Stimulated activated naive CD8-positive, alpha-beta T cell treated with anti-CD3 and anti-CD28 coated beads, Interleukin-15, Interleukin-2, amounts not matched to agents 100 U/mL and 50 U/mL, for 24 hours (primary cell): ENCODE results near the gene VPS11.
"Not testable (repeated sequence)": the region's sequence is repeated elsewhere in the genome, so short reads cannot be mapped to it uniquely, and the experiment has no call there.

Experiments used
- ATAC-seq: fragments of 150-1000 bp; cut with Tn5 transposase; one replicate; pipeline ENCODE4 v1.10.0; 2021
- DNase-seq: peaks from one replicate; pipeline ENCODE4 v3.0.0; 2021

Gene VPS11

DNA sequence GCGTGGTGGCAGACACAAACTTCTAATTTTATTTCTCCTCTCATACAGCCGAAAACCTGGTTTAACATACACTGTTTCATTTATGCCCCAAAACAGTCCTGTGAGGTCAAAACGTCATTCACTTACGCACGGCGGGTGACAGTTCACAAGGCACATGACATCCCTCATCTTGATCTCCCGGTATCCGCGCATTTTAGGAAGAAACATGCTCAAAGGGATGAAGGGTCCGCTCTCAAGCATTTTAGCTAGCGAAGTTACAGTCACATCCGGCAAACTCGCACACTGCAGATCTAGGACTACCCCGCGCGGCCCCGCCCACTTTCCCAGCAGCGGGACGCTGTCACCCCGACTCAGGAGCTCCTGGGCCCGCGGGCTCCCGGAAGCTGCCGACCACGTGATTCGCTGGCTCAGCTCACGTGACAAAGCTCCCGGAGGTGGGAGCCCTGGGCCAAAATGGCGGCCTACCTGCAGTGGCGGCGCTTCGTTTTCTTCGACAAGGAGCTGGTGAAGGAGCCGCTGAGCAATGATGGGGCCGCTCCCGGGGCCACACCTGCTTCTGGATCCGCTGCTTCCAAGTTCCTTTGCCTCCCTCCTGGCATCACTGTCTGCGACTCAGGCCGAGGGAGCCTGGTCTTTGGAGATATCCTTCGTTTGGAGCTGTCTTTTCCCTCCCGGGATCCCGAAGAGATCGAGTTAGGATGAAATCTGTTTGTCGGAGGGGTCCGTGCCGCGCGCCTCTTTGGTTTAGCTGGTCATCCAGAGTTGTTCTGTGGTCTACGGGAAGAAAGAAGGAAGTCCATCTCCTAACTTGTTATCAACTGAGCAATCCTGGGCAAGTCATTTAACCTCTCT, at the start of gene VPS11:
Gene VPS11, plus strand, starts transcription at position 448 of the 852 bp plus-strand sequence. Its CDS starts 6 bp downstream, at position 454.
- DNase-seq, result peak; percentile 99
- peak; percentile 99 for ATAC-seq

- peak; percentile 91 for ATAC-seq
- peak; percentile 94 for DNase-seq
These were observed 49.3 kb upstream of the VPS11 start, which contains the start of the genes RPS25 and TRAPPC4 for GRCh38 chr11:119018074-119018938. Gene RPS25, minus strand, starts transcription at chr11:119018343. Its CDS starts 59 bp downstream, at chr11:119018284. Gene TRAPPC4, plus strand, starts transcription at chr11:119018766. Its CDS starts 30 bp downstream, at chr11:119018796.

- no peak for DNase-seq
- ATAC-seq, result no peak
These were observed 47.6 kb upstream of the VPS11 start for GRCh38 chr11:119019996-119020395.

DNA sequence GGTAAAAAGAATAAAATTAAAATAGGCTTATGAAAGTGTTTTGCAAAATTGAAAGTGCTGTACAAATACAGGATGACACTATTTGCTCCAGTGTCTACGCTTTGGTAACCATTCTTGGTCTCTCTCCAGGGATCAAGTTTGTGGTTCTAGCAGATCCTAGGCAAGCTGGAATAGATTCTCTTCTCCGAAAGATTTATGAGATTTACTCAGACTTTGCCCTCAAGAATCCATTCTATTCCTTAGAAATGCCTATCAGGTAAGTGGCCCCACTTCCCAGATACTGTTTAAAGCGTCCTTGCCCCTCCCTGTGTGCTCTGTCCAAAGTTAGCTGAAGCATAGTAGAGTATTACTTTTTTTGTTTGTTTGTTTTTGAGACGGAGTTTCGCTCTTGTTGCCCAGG, 46.0 kb upstream of the VPS11 start:
- DNase-seq, result no peak
- no peak for ATAC-seq

GRCh38 chr11:119023741-119024140, 43.9 kb upstream of the VPS11 start:
- DNase-seq, result no peak
- no peak for ATAC-seq

GRCh38 chr11:119024430-119025098, 43.1 kb upstream of the VPS11 start:
- DNase-seq, result no peak
- ATAC-seq, result no peak

- no peak for DNase-seq
- ATAC-seq, result no peak
These were observed 42.5 kb upstream of the VPS11 start for GRCh38 chr11:119025099-119025473.

DNA sequence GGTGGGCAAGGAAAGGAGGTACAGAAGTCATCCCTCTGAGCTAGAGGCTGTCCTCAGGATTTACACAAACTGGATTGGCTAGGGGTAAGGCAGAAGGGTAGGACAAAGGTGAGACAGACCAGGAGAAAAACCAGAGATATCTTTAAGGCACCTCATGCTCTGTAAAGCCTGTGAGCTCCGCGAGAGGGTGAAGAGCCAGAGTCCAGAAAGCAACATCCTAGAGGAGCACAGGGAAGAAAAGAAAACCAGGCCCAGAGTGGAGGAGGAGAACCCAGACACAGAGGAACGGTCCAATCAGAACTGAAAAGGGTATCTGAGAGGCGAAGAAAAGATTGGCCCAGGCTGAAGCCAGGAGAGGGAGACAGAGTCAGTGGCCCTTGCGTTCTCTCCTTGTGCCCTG, 42.1 kb upstream of the VPS11 start:
- no peak for DNase-seq
- ATAC-seq, result no peak

DNA sequence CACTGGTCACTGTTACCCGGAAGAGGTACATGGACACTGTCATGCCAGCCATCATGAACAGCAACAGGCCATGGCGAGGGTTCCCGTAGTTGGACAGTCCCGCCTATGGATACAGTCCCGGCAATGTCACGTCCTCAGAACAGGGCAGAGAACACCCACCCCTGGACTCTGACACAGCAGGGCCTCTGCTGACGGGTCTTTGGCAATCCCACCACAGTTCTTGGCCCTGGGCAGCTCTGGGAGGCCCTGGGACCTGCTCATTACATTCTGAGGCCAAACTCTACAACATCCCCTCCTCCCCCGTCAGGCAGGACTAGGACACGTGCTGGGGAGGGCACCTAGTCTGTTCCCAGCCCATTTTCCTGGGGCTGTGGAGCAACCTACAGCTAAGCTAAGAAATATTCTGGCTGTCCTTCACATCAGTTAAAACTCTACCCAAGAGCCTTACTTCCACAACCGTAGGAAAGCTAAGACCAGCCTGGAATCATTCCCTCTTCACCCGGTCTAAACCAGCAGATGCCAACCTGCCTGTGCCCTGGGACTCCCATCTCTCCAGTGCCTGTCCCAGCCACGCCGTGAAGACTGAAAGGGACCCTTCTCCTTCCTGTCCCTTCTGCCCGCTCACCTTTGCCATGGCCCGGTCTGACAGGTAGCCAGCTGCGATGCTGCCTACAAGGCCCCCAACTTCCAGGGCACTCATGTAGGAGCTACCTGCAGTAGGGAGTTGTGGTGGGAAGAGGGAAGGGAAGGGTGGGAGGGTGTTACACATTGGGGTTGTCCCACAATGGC, 41.4 kb upstream of the VPS11 start:
- ATAC-seq (no peak), DNase-seq (no peak)

DNA sequence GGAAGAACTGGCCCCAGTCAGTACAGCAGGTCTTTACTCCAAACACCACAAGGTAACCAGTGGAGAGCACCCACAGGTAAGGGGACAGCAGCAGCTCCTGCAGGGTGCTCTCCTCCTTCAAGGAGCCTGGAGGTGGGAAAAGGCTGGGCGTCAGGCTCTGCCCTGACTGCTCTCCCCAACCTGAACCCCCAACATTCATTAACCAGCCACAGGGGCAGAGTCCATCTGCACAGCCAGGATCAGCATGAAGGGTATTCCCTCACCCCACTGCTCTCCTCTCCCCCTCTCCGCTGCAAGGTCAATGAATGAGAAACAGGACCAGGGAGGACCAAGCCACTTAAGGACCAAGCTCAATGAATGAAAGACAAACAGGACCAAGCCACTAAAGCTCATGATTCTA, 40.6 kb upstream of the VPS11 start:
- DNase-seq (no peak), ATAC-seq (no peak)

- ATAC-seq (no peak), DNase-seq (no peak)
These were observed 39.9 kb upstream of the VPS11 start for GRCh38 chr11:119027561-119028345.

DNA sequence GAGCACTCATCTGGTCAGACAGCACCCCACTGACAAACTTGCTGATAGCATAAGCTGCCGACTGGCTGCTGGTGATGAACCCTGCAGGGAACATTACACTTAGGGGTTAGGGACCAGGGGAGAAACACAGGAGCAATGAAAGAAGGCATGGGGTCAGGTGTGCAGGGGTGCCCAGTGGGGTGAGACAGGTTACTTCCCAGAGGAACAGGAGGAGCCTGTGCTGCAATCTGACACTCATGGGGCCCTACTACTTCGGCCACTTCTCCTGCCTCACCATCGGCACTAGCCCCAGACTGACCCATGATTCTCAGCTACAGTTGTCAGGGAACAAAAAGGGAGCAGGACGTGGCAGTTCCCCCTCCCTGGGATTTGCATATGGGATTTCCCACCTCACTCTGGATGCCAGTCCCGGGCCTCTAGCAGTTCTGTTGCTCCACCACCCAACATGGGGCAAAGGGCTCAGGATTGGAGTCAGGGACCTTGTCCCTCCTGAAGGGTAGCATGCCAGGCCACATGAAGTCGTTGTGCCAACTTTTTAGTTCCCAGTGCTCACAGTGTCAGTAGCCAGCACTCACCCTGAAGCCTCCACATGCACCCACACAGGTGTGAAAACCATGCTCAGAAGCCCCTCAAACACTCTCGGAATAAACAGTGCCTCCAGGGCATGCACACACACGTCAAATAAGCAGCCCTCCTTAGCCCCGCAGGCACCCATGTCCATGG, 39.1 kb upstream of the VPS11 start:
- no peak for ATAC-seq
- DNase-seq, result no peak

GRCh38 chr11:119029069-119029339, 38.6 kb upstream of the VPS11 start:
- ATAC-seq, result no peak
- no peak for DNase-seq

GRCh38 chr11:119029340-119030028, 38.1 kb upstream of the VPS11 start:
- ATAC-seq (peak; percentile 25), DNase-seq (peak; percentile 42)

DNA sequence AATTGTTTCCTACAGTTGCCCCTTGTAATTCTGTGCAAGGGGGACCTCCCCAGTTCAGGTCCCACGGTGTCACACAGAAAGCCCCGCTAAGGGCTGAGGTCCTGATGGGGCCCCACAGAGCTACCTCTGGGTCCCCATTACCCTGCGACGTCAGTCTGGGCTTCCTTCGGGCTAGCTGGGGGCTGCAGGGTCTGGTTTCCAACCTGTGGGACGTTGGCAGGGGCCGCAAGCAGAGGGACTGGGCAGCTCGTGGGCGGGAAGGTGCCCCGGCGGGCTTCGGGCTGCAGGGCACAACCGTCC, 37.6 kb upstream of the VPS11 start:
- ATAC-seq (peak; percentile 34), DNase-seq (peak; percentile 50)

DNA sequence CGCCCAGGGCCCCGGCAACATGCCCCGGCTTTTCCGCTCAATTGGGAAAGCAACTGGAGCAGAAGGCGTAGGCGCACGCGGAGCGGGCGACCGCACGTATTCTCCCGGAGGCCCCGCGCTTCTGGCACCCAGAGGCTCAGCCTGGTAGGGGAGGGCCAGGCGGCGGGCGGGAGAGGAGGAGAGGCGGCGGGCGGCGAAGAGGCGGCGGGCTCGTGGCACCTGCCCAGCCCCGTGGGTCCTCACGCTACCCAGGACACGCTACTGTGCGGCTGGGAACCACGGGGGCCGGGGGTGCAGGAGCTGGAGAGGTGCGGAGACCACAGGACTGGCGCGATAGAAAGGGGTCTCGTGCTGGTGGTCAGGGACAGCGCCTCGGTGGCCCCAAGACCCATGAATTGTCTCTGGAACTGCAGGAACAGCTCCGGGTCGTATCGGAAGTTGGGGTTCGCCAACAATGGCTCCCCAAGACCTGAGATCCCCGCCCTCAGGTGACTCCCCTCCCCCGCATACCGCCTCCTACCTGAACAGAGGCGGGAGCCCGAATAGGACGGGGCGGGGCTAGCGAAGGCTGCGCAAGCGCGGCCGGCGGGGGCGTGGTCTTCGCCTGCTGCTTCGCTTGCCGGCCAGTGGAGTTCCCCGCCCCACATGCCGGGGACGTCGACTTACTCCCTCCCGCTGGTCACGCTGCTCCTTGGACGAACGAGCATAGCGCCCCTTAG, 37.1 kb upstream of the VPS11 start, which contains the start of gene SLC37A4:
Gene SLC37A4, minus strand, starts transcription at position 549 of the 719 bp plus-strand sequence.
- peak; percentile 99 for DNase-seq
- ATAC-seq, result peak; percentile 90

GRCh38 chr11:119031912-119032280, 35.7 kb upstream of the VPS11 start:
- no peak for DNase-seq
- no peak for ATAC-seq

GRCh38 chr11:119033421-119033820, 34.2 kb upstream of the VPS11 start:
- DNase-seq, ATAC-seq: not testable (repeated sequence)

- ATAC-seq (no peak), DNase-seq (no peak)
These were observed 32.8 kb upstream of the VPS11 start for GRCh38 chr11:119034813-119035212.
